HepG2 (cell line): ENCODE results near the gene ATP11A. TPM values are rescaled to one million over a fixed set of nuclear protein-coding genes. Genes with fewer than 3 reads are reported as not detected.

Experiments
- ATAD3A ChIP-seq: sonication (generic); formaldehyde crosslinking; IDR thresholded peaks from 2 replicates; pipeline ENCODE4 v1.4.0; 2020; ENCODE audit warnings: missing genetic modification reagents
- ATRX ChIP-seq: sonication (generic); formaldehyde crosslinking; IDR thresholded peaks from 2 replicates; pipeline ENCODE4 v1.4.0; 2020; ENCODE audit warnings: missing genetic modification reagents, borderline replicate concordance
- CBX5 ChIP-seq: sonication (generic); formaldehyde crosslinking; IDR thresholded peaks from 2 replicates; pipeline ENCODE4 v1.4.0; 2020; ENCODE audit warnings: missing genetic modification reagents, borderline replicate concordance
- DMAP1 ChIP-seq: IDR thresholded peaks from 2 replicates; pipeline ENCODE4 v1.6.1; 2016
- HDAC1 ChIP-seq: sonication (generic); formaldehyde crosslinking; IDR thresholded peaks from 2 replicates; pipeline ENCODE4 v1.5.1; 2020; ENCODE audit warnings: mild to moderate bottlenecking, missing genetic modification reagents
- KAT7 ChIP-seq: IDR thresholded peaks from 2 replicates; pipeline ENCODE4 v1.6.1; 2018; ENCODE audit warnings: borderline replicate concordance, missing compliant biosample characterization
- MAFF ChIP-seq: IDR thresholded peaks from 2 replicates; pipeline ENCODE4 v1.6.1; 2011; ENCODE audit warnings: low read depth, low read length, improper control_type of control experiment
- NBN ChIP-seq: fragments of 450-650 bp; conservative IDR thresholded peaks from 2 replicates; pipeline ENCODE4 v1.6.1; 2017
- polyA plus RNA-seq, 8 experiments: library from polyadenylated mRNA; depleted of rRNA in 3 of 8; stranded (reverse) in 7 of 8; unstranded in 1 of 8; fragments of >200 nt; fragmentation: Illumina TruSeq in 4 of 8; extraction: Trizol in 4 of 8; gene quantifications; 2 replicates each; pipeline versions ENCODE4 v1.2.1 to v1.2.3, GENCODE V29; 2011 to 2016; ENCODE audit warnings: low read depth in 4 of 8, missing spikeins in 1 of 8, mixed read lengths in 1 of 8; ENCODE audit not compliant: insufficient read depth in 1 of 8
- total RNA-seq, 5 experiments: library from RNA; depleted of rRNA; stranded (reverse); fragments of >200 nt; fragmentation: Illumina TruSeq; extraction: Trizol; gene quantifications; 2 replicates each; pipeline ENCODE4 v1.2.3, GENCODE V29; 2016; ENCODE audit warnings: low read depth in 1 of 5
- TF ChIP-seq, protein P1 (sequence below): sonication (generic); formaldehyde crosslinking; IDR thresholded peaks from 2 replicates; pipeline ENCODE4 v1.4.0; 2020; ENCODE audit warnings: mild to moderate bottlenecking, missing genetic modification reagents
- TF ChIP-seq, protein P2 (sequence below), 2 experiments: sonication (generic) in 1 of 2; formaldehyde crosslinking in 1 of 2; IDR thresholded peaks; 2 replicates each; pipeline versions ENCODE4 v1.4.0 to v1.6.1; 2018 to 2020; ENCODE audit warnings: missing genetic modification reagents in 2 of 2, borderline replicate concordance in 1 of 2, low read depth in 1 of 2, mild to moderate bottlenecking in 1 of 2, missing biosample characterization in 1 of 2
- TF ChIP-seq, protein P3 (sequence below): sonication (generic); formaldehyde crosslinking; IDR thresholded peaks from 2 replicates; pipeline ENCODE4 v1.4.0; 2020; ENCODE audit warnings: mild to moderate bottlenecking, missing genetic modification reagents, borderline replicate concordance
- TF ChIP-seq, protein P4 (sequence below): sonication (generic); formaldehyde crosslinking; IDR thresholded peaks from 2 replicates; pipeline ENCODE4 v1.8.0; 2022; ENCODE audit warnings: mild to moderate bottlenecking, missing genetic modification reagents; ENCODE audit not compliant: insufficient replicate concordance

The ATP11A gene
- total and polyA plus RNA-seq, 2 of the 13 experiments (the other 11 are each of a cell fraction or from before 2014, with no cell fraction given), result 18.4 to 20.1 TPM

DNA sequence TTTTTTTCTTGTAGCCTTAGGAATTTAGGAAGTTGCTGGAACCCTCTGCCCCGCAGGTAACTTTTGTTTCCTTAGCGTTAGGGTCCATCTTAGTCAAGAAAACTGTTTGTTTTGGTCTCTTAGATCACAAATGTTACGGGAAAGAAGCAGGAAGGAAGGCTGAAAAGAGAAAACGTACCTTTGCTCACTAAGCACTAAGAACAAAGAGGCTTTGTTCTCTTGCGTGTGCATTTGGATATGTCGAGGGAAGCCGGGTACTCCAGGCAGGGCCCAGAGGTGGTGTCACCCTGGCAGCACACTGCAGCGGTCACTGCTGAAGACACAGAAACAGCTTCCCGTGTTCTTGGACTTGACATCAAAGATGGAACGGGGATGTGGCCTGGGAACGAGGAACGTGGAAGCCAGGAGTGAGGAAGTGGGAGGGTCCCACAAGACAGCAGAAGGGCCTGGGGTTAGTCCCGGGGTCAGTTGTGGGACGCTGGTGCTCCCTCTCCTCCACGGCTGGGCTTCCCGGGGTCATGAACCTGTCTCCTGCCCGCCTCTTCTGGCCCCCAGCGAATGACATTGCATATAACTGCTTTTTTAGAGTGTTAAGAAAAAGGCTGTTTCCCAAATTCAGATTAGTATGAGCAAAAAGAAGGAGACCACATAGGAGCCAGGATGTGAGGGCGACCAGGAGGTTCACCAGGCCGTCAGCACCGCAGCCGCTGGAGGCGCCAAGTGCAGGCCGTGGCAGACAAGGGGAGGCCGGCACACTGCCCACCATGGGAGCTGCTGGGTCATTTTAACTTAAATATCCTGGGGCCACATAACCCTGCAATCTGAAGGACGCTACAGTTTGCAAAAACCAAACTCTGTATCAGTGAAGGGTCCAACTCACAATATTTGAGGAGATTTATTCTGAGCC lies 31.6 kb downstream of the ATP11A start (continued):
- TF ChIP-seq, protein P1, sequence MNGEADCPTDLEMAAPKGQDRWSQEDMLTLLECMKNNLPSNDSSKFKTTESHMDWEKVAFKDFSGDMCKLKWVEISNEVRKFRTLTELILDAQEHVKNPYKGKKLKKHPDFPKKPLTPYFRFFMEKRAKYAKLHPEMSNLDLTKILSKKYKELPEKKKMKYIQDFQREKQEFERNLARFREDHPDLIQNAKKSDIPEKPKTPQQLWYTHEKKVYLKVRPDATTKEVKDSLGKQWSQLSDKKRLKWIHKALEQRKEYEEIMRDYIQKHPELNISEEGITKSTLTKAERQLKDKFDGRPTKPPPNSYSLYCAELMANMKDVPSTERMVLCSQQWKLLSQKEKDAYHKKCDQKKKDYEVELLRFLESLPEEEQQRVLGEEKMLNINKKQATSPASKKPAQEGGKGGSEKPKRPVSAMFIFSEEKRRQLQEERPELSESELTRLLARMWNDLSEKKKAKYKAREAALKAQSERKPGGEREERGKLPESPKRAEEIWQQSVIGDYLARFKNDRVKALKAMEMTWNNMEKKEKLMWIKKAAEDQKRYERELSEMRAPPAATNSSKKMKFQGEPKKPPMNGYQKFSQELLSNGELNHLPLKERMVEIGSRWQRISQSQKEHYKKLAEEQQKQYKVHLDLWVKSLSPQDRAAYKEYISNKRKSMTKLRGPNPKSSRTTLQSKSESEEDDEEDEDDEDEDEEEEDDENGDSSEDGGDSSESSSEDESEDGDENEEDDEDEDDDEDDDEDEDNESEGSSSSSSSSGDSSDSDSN (CRISPR knock-in tag), result peak; percentile 61
- TF ChIP-seq ATAD3A (CRISPR knock-in tag), result no peak
- 0 out of 2 replicates have a peak, but pooled peaks have one; percentile 7 for TF ChIP-seq MAFF
- TF ChIP-seq, protein P2, sequence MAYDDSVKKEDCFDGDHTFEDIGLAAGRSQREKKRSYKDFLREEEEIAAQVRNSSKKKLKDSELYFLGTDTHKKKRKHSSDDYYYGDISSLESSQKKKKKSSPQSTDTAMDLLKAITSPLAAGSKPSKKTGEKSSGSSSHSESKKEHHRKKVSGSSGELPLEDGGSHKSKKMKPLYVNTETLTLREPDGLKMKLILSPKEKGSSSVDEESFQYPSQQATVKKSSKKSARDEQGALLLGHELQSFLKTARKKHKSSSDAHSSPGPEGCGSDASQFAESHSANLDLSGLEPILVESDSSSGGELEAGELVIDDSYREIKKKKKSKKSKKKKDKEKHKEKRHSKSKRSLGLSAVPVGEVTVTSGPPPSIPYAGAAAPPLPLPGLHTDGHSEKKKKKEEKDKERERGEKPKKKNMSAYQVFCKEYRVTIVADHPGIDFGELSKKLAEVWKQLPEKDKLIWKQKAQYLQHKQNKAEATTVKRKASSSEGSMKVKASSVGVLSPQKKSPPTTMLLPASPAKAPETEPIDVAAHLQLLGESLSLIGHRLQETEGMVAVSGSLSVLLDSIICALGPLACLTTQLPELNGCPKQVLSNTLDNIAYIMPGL (CRISPR knock-in tag; IDR thresholded peaks at IDR 0.05; ENCODE audit: borderline replicate concordance in 1 of 2, low read depth in 1 of 2), result peak; percentile 23 to 46; a peak in 2 of 4 replicates
- TF ChIP-seq NBN, result no peak
- TF ChIP-seq, protein P3, sequence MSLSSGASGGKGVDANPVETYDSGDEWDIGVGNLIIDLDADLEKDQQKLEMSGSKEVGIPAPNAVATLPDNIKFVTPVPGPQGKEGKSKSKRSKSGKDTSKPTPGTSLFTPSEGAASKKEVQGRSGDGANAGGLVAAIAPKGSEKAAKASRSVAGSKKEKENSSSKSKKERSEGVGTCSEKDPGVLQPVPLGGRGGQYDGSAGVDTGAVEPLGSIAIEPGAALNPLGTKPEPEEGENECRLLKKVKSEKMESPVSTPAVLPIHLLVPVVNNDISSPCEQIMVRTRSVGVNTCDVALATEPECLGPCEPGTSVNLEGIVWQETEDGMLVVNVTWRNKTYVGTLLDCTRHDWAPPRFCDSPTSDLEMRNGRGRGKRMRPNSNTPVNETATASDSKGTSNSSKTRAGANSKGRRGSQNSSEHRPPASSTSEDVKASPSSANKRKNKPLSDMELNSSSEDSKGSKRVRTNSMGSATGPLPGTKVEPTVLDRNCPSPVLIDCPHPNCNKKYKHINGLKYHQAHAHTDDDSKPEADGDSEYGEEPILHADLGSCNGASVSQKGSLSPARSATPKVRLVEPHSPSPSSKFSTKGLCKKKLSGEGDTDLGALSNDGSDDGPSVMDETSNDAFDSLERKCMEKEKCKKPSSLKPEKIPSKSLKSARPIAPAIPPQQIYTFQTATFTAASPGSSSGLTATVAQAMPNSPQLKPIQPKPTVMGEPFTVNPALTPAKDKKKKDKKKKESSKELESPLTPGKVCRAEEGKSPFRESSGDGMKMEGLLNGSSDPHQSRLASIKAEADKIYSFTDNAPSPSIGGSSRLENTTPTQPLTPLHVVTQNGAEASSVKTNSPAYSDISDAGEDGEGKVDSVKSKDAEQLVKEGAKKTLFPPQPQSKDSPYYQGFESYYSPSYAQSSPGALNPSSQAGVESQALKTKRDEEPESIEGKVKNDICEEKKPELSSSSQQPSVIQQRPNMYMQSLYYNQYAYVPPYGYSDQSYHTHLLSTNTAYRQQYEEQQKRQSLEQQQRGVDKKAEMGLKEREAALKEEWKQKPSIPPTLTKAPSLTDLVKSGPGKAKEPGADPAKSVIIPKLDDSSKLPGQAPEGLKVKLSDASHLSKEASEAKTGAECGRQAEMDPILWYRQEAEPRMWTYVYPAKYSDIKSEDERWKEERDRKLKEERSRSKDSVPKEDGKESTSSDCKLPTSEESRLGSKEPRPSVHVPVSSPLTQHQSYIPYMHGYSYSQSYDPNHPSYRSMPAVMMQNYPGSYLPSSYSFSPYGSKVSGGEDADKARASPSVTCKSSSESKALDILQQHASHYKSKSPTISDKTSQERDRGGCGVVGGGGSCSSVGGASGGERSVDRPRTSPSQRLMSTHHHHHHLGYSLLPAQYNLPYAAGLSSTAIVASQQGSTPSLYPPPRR (CRISPR knock-in tag), result no peak
- TF ChIP-seq DMAP1 (CRISPR knock-in tag), result 0 out of 2 replicates have a peak, but pooled peaks have one; percentile 21
- TF ChIP-seq ATRX (CRISPR knock-in tag), result no peak
- TF ChIP-seq HDAC1 (CRISPR knock-in tag), result no peak
- no peak for TF ChIP-seq CBX5 (CRISPR knock-in tag)
- TF ChIP-seq KAT7 (CRISPR knock-in tag), result no peak; the same call in 1 of the 2 replicates
- TF ChIP-seq, protein P4, sequence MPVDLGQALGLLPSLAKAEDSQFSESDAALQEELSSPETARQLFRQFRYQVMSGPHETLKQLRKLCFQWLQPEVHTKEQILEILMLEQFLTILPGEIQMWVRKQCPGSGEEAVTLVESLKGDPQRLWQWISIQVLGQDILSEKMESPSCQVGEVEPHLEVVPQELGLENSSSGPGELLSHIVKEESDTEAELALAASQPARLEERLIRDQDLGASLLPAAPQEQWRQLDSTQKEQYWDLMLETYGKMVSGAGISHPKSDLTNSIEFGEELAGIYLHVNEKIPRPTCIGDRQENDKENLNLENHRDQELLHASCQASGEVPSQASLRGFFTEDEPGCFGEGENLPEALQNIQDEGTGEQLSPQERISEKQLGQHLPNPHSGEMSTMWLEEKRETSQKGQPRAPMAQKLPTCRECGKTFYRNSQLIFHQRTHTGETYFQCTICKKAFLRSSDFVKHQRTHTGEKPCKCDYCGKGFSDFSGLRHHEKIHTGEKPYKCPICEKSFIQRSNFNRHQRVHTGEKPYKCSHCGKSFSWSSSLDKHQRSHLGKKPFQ (CRISPR knock-in tag), result peak; percentile 78
